GM18868 (cell line): Measurements from ENCODE around the gene NUDT10.

ENCODE experiments used
- ATAC-seq: cut with Tn5 transposase; IDR thresholded peaks from one replicate; pipeline ENCODE4 v1.9.1; 2021; ENCODE audit warnings: mild to moderate bottlenecking, moderate library complexity; ENCODE audit not compliant: unreplicated experiment

NUDT10 gene

DNA sequence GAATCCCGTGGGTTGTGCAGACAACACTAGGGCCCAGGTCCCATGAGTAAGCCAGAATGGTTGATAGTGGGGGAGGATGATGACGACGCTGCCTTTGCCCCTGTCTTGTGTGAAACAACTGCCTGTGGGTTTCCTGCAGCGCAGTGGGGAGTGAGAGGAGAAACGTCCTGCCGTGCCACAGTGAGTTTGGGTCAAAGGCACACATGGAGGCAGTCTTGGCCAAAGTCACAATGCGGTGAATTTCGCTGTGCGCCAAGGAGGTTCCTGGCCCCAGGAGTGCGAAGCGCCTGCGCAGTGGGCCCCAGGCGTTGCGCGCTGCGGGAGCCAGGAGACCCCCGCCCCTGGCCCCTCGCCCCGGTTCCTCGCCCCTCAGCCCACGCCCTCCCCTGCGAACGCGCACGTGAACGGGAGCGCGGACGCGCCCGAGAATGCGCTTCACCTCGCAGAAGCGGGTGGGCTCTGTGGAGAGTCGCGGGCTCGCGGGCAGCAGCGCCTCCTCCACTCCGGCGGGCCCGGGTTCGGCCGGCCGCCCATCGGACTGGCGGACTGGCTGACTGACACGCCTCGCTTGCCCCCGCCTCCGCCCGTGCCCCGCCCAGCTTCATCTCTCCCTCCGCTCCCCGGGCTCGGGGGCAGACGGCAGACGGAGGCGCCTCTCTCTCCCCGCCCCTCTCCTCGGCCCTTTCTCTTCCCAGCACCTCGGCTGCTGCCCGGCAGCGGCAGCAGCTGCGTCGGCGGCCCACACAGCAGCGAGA lies at the start of gene NUDT10:
NUDT10 (plus strand) TSS at position 635 of the 755 bp plus-strand sequence. CDS start 144 bp downstream, outside the sequence.
- ATAC-seq = peak; percentile 61

DNA sequence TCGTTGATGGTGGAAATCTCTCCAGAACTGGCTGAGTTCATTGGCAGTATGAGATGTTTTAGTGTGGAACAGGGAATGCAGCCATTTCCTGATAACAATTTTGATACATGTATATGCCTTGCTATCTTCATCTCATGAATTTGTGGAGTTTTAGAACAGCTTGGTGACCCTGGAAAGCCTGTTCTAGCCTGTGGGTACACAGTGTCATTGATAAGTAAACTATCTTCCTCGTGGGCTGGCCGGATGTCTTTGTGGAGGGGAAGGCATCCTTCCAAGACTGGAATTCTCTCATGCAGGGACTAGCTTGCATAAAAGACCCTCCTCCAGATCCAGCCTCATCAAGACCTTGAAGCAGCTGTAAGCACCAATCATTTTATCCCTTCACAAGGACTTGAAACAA lies 40.2 kb upstream of the NUDT10 start:
- ATAC-seq = no peak

GRCh38 chrX:51296138-51296537 lies 36.5 kb upstream of the NUDT10 start:
- no peak for ATAC-seq

- no peak for ATAC-seq
Measured at GRCh38 chrX:51316271-51316670, 16.4 kb upstream of the NUDT10 start.

DNA sequence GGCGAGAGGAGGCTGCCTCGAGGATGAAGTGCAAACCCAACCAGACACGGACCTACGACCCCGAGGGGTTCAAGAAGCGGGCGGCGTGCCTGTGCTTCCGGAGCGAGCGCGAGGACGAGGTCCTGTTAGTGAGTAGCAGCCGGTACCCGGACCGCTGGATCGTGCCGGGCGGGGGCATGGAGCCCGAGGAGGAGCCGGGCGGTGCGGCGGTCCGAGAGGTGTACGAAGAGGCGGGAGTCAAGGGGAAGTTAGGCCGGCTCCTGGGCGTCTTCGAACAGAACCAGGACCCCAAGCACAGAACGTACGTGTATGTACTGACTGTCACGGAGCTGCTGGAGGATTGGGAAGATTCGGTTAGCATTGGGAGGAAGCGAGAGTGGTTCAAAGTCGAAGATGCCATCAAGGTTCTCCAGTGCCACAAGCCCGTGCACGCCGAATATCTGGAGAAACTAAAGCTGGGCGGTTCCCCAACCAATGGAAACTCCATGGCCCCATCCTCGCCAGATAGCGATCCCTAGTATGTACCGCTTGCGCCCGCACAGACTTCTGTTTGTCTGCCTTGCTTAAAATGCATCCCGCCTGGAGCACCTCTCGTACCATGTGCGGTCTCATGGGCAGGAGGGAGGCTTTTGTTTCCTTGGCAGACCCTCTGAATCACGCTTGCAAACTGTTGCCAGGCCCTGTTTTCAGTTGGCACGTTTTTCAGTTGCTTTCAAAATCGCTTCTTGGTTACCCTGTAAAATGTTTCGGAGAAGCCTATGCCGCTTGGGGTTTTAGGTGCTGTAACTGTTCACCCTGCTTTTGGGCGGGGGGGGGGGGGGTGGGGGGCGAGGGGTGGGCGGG lies 542 bp downstream of the NUDT10 start:
- peak; percentile 37 for ATAC-seq

GRCh38 chrX:51334276-51334675 lies 1.7 kb downstream of the NUDT10 start:
- no peak for ATAC-seq

DNA sequence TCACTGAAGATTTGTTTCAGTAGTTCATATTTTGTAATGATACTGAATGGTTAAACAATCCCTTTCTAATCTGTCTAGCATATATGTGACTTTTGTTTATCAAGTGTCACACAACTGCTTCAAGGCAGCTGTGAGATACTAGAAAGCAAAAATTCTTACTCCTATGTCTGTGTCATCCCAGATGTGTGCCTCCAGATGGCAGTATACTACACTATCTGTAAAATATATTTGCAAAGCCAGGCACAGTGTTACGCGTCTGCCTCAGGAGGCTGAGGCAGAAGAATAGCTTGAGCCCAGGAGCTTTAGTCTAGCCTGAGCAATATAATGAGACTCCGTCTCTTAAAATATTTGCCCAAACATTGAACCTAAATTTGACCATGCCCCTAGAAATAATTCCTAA lies 4.0 kb downstream of the NUDT10 start:
- ATAC-seq = peak; percentile 74

DNA sequence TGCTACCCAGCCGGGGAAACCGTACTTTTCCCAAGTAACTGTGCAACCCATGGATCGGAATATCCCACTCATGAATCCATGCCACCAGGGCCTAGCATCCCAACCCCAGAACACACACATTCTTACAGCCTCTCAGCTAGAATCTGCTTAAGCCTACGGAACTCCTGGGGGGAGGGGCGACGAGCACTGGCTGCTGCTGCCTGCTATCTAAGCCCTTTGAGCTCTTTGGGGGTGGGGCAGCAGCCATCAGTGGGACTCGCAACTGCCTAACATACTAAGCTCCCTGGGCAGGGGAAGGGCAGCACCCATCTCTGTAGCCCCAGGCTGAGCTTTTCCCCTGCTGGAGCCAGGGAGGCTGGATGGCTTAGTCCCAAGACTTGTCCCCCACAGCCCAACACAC lies 28.6 kb downstream of the NUDT10 start:
- ATAC-seq = no peak

DNA sequence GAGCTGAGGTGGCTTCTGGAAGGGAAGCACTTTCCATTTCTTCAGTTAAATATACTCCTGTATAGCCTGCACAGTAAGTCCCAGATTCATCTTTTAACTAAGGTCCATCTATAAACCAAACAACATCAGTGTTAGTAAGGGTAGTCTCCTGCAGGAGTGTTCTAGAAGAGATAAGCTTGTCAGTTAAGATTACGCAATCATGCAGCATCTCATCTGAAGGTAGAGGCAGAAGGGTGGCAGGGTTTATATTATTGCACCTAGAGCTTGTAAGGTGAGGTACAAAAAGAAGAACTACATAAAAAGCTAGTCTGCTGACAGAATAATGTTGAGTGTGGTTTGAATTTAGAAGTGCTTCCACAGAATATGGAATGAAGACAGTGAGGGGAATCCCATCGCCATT lies 44.0 kb downstream of the NUDT10 start:
- ATAC-seq = no peak
